K562 (cell line): ENCODE measurements around the gene ABCB9. TPM values are rescaled to one million over a fixed set of nuclear protein-coding genes. Genes with fewer than 3 reads are reported as not detected.
A peak's percentile ranks its signal among the peaks of the same experiment; 100 is the strongest.
"Not testable (repeated sequence)": the region's sequence is repeated elsewhere in the genome, so short reads cannot be mapped to it uniquely, and the experiment has no call there.

Experiments used
- ATAC-seq: fragments of 200-7000 bp; cut with Tn5 transposase; 3 replicates; pipeline ENCODE4 v1.9.1; 2020; ENCODE audit warnings: moderate library complexity
- BruUV-seq: library from RNA; stranded (reverse); fragments of 400-500 nt; replicated peaks from 2 replicates; lab custom pipeline; 2021; lab: Mats Ljungman, UMichigan
- CTCF ChIA-PET: fragments of 300-600 bp; formaldehyde crosslinking; extraction: SDS; loops from one replicate; lab custom pipeline; 2021; ENCODE audit warnings: low intra/inter-chr PET ratio; lab: Yijun Ruan, JAX
- POLR2A ChIA-PET: fragments of 300-600, 350-650 bp; sonication (Branson Sonifier 250); formaldehyde crosslinking; extraction: SDS; loops from one replicate; lab custom pipeline; 2021; ENCODE audit warnings: antibody characterized with exemption, inconsistent platforms; lab: Yijun Ruan, JAX
- DNase-seq, 4 experiments: peaks; one replicate each; pipeline versions ENCODE4 v3.0.0 to v3.0.0-alpha.2; 2011 to 2018; ENCODE audit warnings: low spot score in 3 of 4, mixed read lengths in 3 of 4; ENCODE audit errors: extremely low read depth in 1 of 4
- FAIRE-seq: peaks from 2 replicates; lab custom pipeline; 2011; peaks lifted over from hg19 to GRCh38; lab: Jason Lieb, UNC
- H2AFZ ChIP-seq: 2 replicates; pipeline ENCODE4 v1.6.0; 2011; ENCODE audit warnings: low read depth, low read length, control low read depth, inconsistent platforms
- H3K27ac ChIP-seq: fragments of 200-600 bp; 3 replicates; pipeline ENCODE4 v1.8.0; 2011; ENCODE audit warnings: low read depth, mild to moderate bottlenecking, control low read depth, inconsistent platforms, low read length, moderate library complexity, mixed read lengths; ENCODE audit errors: extremely low read depth
- H3K27me3 ChIP-seq, 2 experiments: fragments of 300-600 bp in 1 of 2; 2 replicates in 1 of 2; 3 replicates in 1 of 2; pipeline versions ENCODE4 v1.6.0 to v1.8.0; 2011; ENCODE audit warnings: inconsistent platforms in 2 of 2, low read length in 2 of 2, mild to moderate bottlenecking in 1 of 2, mixed read lengths in 1 of 2, moderate library complexity in 1 of 2; ENCODE audit not compliant: control insufficient read depth in 2 of 2, insufficient read depth in 2 of 2
- H3K36me3 ChIP-seq: fragments of 300-600 bp; 3 replicates; pipeline ENCODE4 v1.8.0; 2011; ENCODE audit warnings: mild to moderate bottlenecking, low read length, inconsistent platforms; ENCODE audit not compliant: control insufficient read depth, insufficient read depth
- H3K4me1 ChIP-seq, 2 experiments: fragments of 200-600 bp in 1 of 2; replicated peaks in 1 of 2; 2 replicates in 1 of 2; 3 replicates in 1 of 2; pipeline versions ENCODE4 v1.5.1 to v1.8.0; 2011; ENCODE audit warnings: inconsistent platforms in 2 of 2, low read length in 2 of 2, mild to moderate bottlenecking in 1 of 2, mixed read lengths in 1 of 2, moderate library complexity in 1 of 2; ENCODE audit not compliant: control insufficient read depth in 2 of 2, insufficient read depth in 2 of 2
- H3K4me2 ChIP-seq: 2 replicates; pipeline ENCODE4 v1.6.1; 2011; ENCODE audit warnings: low read length, control low read depth, inconsistent platforms, mixed read lengths; ENCODE audit not compliant: insufficient read depth
- H3K4me3 ChIP-seq: fragments of 200-600 bp; sonication (generic), shearing (Covaris generic); 2 replicates; pipeline ENCODE4 v1.5.1; 2016; ENCODE audit warnings: control low read depth, inconsistent platforms
- H3K79me2 ChIP-seq: fragments of 200-600 bp; 3 replicates; pipeline ENCODE4 v1.8.0; 2011; ENCODE audit warnings: low read length, inconsistent platforms; ENCODE audit not compliant: control insufficient read depth, insufficient read depth
- H3K9ac ChIP-seq, 2 experiments: 2 replicates each; pipeline versions ENCODE4 v1.6.0 to v1.6.1; 2011; ENCODE audit warnings: low read depth in 2 of 2, low read length in 2 of 2, control low read depth in 1 of 2, inconsistent platforms in 1 of 2, mild to moderate bottlenecking in 1 of 2, mixed read lengths in 1 of 2; ENCODE audit not compliant: insufficient read depth in 1 of 2
- H3K9me1 ChIP-seq: one replicate; pipeline ENCODE4 v1.6.0; 2011; ENCODE audit warnings: inconsistent platforms, mild to moderate bottlenecking, low read length, moderate library complexity; ENCODE audit not compliant: control insufficient read depth, insufficient read depth
- H3K9me3 ChIP-seq: replicated peaks from 2 replicates; pipeline ENCODE4 v1.5.1; 2011; ENCODE audit warnings: low read depth, low read length, inconsistent platforms; ENCODE audit not compliant: control insufficient read depth, insufficient read depth
- H4K20me1 ChIP-seq: replicated peaks from 2 replicates; pipeline ENCODE4 v1.6.1; 2011; ENCODE audit warnings: low read length, inconsistent platforms, mixed read lengths; ENCODE audit not compliant: control insufficient read depth, insufficient read depth
- BCOR ChIP-seq: fragments of 450-650 bp; IDR thresholded peaks from 2 replicates; pipeline ENCODE4 v1.6.1; 2016
- KDM1A ChIP-seq, 2 experiments: fragments of 450-650 bp; IDR thresholded peaks; 2 replicates each; pipeline ENCODE4 v1.6.1; 2016; ENCODE audit warnings: mild to moderate bottlenecking in 2 of 2
- ZBTB33 ChIP-seq: sonication (generic); formaldehyde crosslinking; IDR thresholded peaks from 2 replicates; pipeline ENCODE4 v1.8.1; 2023; ENCODE audit warnings: mild to moderate bottlenecking, missing genetic modification reagents
- ZNF121 ChIP-seq: sonication (generic); formaldehyde crosslinking; conservative IDR thresholded peaks from 2 replicates; pipeline ENCODE4 v1.8.0; 2022; ENCODE audit warnings: missing genetic modification reagents
- WGBS: fragments of 100-300 bp; shearing (Covaris generic); methylation state at CpG from one replicate; pipeline ENCODE4 v1.1.6; 2016; ENCODE audit warnings: low coverage, mixed read lengths; ENCODE audit not compliant: insufficient coverage; ENCODE audit errors: missing lambda C conversion rate; 5-methylcytosine and 5-hydroxymethylcytosine counted together
- in situ Hi-C: fragments of 300-500 bp; cut with MboI; formaldehyde crosslinking; loops from 4 replicates; pipeline ENCODE4 v1.15.0; 2018; ENCODE audit warnings: inconsistent platforms, mixed read lengths
- intact Hi-C: fragments of 100-400 bp; cut with micrococcal nuclease; formaldehyde crosslinking; loops from 2 replicates; pipeline ENCODE4 v1.14.2; 2022
- polyA plus RNA-seq, 8 experiments: library from polyadenylated mRNA; depleted of rRNA in 4 of 8; stranded (reverse) in 5 of 8; unstranded in 3 of 8; fragments of >200 nt; fragmentation: Nextera tagmentation in 2 of 8; fragmentation: Illumina TruSeq in 1 of 8; extraction: Ambion mirVana in 2 of 8; extraction: Trizol in 1 of 8; gene quantifications; 2 replicates each; pipeline versions ENCODE4 v1.2.1 to v1.2.3, GENCODE V29; 2011 to 2014; ENCODE audit warnings: inconsistent platforms in 1 of 8, missing spikeins in 1 of 8
- total RNA-seq, 7 experiments: library from RNA; depleted of rRNA in 6 of 7; stranded (reverse); fragments of >200 nt in 6 of 7; fragmentation: Illumina TruSeq in 2 of 7; extraction: Trizol in 2 of 7; gene quantifications; 2 replicates each; pipeline versions ENCODE4 v1.2.1 to v1.2.3, GENCODE V29; 2011 to 2021; ENCODE audit warnings: low replicate concordance in 1 of 7

Gene ABCB9
- total and polyA plus RNA-seq, 9 of the 15 experiments (the other 6 are each of a cell fraction or from before 2014, with no cell fraction given) = 0.20 to 12.6 (median 6.2) TPM

- peak; percentile 45; the same call in 1 of the 2 replicates for TF ChIP-seq ZBTB33 (CRISPR knock-in tag)
- TF ChIP-seq BCOR = peak; percentile 55; the same call in 1 of the 2 replicates
- peak; percentile 98 for TF ChIP-seq ZNF121 (CRISPR knock-in tag)
- peak in 1 of 2 experiments; percentile 40; a peak in 1 of 4 replicates for TF ChIP-seq KDM1A (IDR thresholded peaks at IDR 0.05)
- TF ChIP-seq, all 486 proteins: peak for 4; not testable (repeated sequence) for 482
- DNase-seq, FAIRE-seq, CTCF ChIA-PET, H3K9me3 ChIP-seq, H3K27ac ChIP-seq, in situ Hi-C loops, BruUV-seq, H3K4me3 ChIP-seq, ATAC-seq, H2AFZ ChIP-seq, H3K27me3 ChIP-seq, H3K4me2 ChIP-seq, intact Hi-C loops, H3K9ac ChIP-seq, H3K9me1 ChIP-seq: not testable (repeated sequence)
- 95% methylated on average over 7 of the region's 9 CpGs for WGBS
- Histone ChIP-seq H3K36me3 (peaks cover 18% of the 10 kb centered on the region; the same call in 2 of the 3 replicates), H3K79me2 (peaks cover 81% of the 10 kb centered on the region), H4K20me1 (peaks cover 31% of the 10 kb centered on the region), H3K4me1 (peaks cover 31 to 58% of the 10 kb centered on the region in 2 experiments)
- POLR2A ChIA-PET = interaction anchor here (0.6 to 2.1 kb wide), 3 partner anchors 10 to 57 kb away, joined by 3 to 8 read pairs (median 3); no protein-coding TSS in a partner anchor
Measured at GRCh38 chr12:122892724-122893123, 73.5 kb downstream of the ABCB9 start.
